Fibroblast of lung (primary cell): ENCODE data around the gene LRMDA. TPM values are rescaled to one million over a fixed set of nuclear protein-coding genes. Genes with fewer than 3 reads are reported as not detected.

Experiments
- DNase-seq, 2 donors: peaks; one replicate each; pipeline versions ENCODE4 v3.0.0 to v3.0.0-alpha.2; 2010; ENCODE audit warnings: low read depth in 2 of 2
- H2AFZ ChIP-seq: 2 replicates; pipeline ENCODE4 v1.5.1; 2012; ENCODE audit warnings: low read length, control low read depth, inconsistent platforms
- H3K27ac ChIP-seq: 2 replicates; pipeline ENCODE4 v1.5.1; 2011; ENCODE audit warnings: low read length, control low read depth; ENCODE audit not compliant: insufficient read depth
- H3K27me3 ChIP-seq: 2 replicates; pipeline ENCODE4 v1.5.1; 2011; ENCODE audit warnings: mild to moderate bottlenecking, low read length; ENCODE audit not compliant: control insufficient read depth, insufficient read depth
- H3K36me3 ChIP-seq: 2 replicates; pipeline ENCODE4 v1.5.1; 2011; ENCODE audit warnings: low read length; ENCODE audit not compliant: control insufficient read depth, insufficient read depth
- H3K4me1 ChIP-seq: 2 replicates; pipeline ENCODE4 v1.5.1; 2011; ENCODE audit warnings: low read length; ENCODE audit not compliant: control insufficient read depth, insufficient read depth; ENCODE audit errors: extremely low read depth
- H3K4me2 ChIP-seq: 2 replicates; pipeline ENCODE4 v1.5.1; 2011; ENCODE audit warnings: low read length, control low read depth; ENCODE audit not compliant: insufficient read depth; ENCODE audit errors: extremely low read depth
- H3K4me3 ChIP-seq, 4 experiments: fragments of 200-600 bp in 1 of 4; sonication (generic) in 1 of 4; replicated peaks in 1 of 4; 2 replicates each; pipeline ENCODE4 v1.5.1; 2011 to 2016; ENCODE audit warnings: low read length in 4 of 4, low read depth in 3 of 4, mild to moderate bottlenecking in 3 of 4, control low read depth in 2 of 4, inconsistent platforms in 1 of 4, mixed read lengths in 1 of 4; ENCODE audit not compliant: insufficient read depth in 1 of 4; ENCODE audit errors: control extremely low read depth in 1 of 4
- H3K79me2 ChIP-seq: 2 replicates; pipeline ENCODE4 v1.5.1; 2012; ENCODE audit warnings: mild to moderate bottlenecking, low read length, inconsistent platforms; ENCODE audit not compliant: control insufficient read depth, insufficient read depth
- H3K9ac ChIP-seq: 2 replicates; pipeline ENCODE4 v1.5.1; 2011; ENCODE audit warnings: mild to moderate bottlenecking, low read length, control low read depth; ENCODE audit not compliant: insufficient read depth
- H3K9me3 ChIP-seq: 2 replicates; pipeline ENCODE4 v1.5.1; 2012; ENCODE audit warnings: low read depth, low read length; ENCODE audit not compliant: control insufficient read depth, insufficient read depth
- H4K20me1 ChIP-seq: 2 replicates; pipeline ENCODE4 v1.5.1; 2011; ENCODE audit warnings: low read length; ENCODE audit not compliant: control insufficient read depth, insufficient read depth; ENCODE audit errors: extremely low read depth
- CTCF ChIP-seq, 2 donors: IDR thresholded peaks in 1 of 2; conservative IDR thresholded peaks in 1 of 2; 1 replicate in 1 of 2; 2 replicates in 1 of 2; pipeline ENCODE4 v1.5.1; 2011 to 2012; ENCODE audit warnings: low read length in 2 of 2, control low read depth in 1 of 2, inconsistent platforms in 1 of 2, low read depth in 1 of 2, mild to moderate bottlenecking in 1 of 2
- EZH2 ChIP-seq: IDR thresholded peaks from 2 replicates; pipeline ENCODE4 v1.5.1; 2012; ENCODE audit warnings: low read length, control low read depth, mild to moderate bottlenecking; ENCODE audit errors: missing control alignments
- polyA plus RNA-seq, 2 donors: library from polyadenylated mRNA; depleted of rRNA in 1 of 2; stranded (reverse) in 1 of 2; unstranded in 1 of 2; fragments of >200 nt; gene quantifications; 2 replicates each; pipeline ENCODE4 v1.2.1, GENCODE V29; 2011 to 2012; ENCODE audit warnings: missing spikeins in 1 of 2
- total RNA-seq: library from RNA; depleted of rRNA; stranded (reverse); fragments of >200 nt; gene quantifications from 2 replicates; pipeline ENCODE4 v1.2.1, GENCODE V29; 2014

Gene LRMDA
- total and polyA plus RNA-seq, 2 donors (not counting 1 experiment from before 2014, with no cell fraction given), result 1.7 to 2.0 TPM

DNA sequence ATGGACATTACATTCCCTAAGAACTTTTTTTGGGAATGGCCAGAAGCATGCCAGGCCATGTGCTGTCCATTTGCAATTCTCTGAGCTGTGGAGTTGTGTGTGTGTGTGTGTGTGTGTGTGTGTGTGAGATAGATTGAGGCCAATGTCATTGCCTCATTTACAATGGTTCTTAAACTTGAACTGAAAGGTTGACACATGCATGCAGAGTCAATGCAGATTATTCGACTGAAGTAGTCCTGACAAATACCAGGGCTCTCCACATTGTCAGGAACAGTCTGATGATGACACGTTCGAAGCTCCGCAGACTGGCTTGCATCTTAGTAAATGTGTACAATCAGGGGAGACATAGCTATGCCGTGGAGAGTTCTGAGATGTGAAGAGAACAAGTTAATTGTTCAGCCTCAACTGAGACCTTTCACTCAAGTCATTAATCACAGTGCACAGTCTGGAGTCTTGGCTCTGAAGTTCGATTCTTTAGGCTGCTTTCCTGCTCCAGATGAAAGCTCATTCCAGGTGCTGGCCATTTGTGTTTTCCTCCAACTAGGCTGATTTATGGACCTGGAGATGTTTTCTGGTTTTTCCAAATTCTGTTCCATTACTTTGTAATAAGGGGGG lies 921.9 kb downstream of the LRMDA start:
- H3K4me1 ChIP-seq, result peaks cover 5% of the 10 kb centered on the region
- no peaks in the 10 kb centered on the region for H3K9me3 ChIP-seq
- H3K4me3 ChIP-seq, result no peak overlapping the region
- peak in 1 of 2 donors; percentile 87 for DNase-seq
- no peak overlapping the region for H3K4me2 ChIP-seq
- H3K79me2 ChIP-seq, result no peaks in the 10 kb centered on the region
- no peak overlapping the region for H2AFZ ChIP-seq
- no peak for TF ChIP-seq EZH2
- no peak overlapping the region for H3K27ac ChIP-seq
- no peaks in the 10 kb centered on the region for H3K36me3 ChIP-seq
- H3K9ac ChIP-seq, result no peak overlapping the region
- no peaks in the 10 kb centered on the region for H3K27me3 ChIP-seq
- no peaks in the 10 kb centered on the region for H4K20me1 ChIP-seq

DNA sequence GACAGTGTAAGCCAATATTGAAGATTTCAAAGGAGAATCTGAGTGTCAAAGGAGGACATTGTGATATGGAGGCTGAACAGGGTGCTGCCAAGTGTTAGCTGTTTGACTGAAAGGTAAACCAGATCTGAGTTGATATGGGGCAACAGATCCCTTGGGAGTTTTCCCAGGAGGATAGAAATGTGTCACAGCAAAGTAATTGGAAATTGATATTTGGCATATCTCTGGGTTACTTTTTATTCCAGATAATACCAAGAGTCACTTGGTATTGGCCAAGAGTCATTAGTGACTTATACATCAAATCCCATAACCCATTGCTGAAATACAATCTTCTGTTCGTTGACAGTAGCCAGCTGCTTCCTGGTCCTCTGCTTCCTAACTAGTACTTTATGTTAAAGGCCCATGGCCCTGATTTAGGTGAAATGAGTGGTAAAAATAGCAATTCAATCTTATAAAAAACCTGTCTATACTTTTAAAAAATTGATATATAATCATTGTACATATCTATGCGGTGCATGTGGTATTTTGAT lies 922.9 kb downstream of the LRMDA start:
- Histone ChIP-seq H3K4me1 (peaks cover 5% of the 10 kb centered on the region), H3K27me3 (no peaks in the 10 kb centered on the region), H2AFZ (no peak overlapping the region), H3K9me3 (no peaks in the 10 kb centered on the region), H3K4me3 (no peak overlapping the region), H4K20me1 (no peaks in the 10 kb centered on the region), H3K36me3 (no peaks in the 10 kb centered on the region), H3K27ac (no peak overlapping the region), H3K79me2 (no peaks in the 10 kb centered on the region), H3K9ac (no peak overlapping the region), H3K4me2 (no peak overlapping the region)
- TF ChIP-seq CTCF (conservative IDR thresholded peaks at IDR 0.05 in 1 of 2, IDR thresholded peaks at IDR 0.05 in 1 of 2; ENCODE audit: low read depth in 1 of 2, low read length in 2 of 2), result no peak
- TF ChIP-seq EZH2, result no peak
- DNase-seq, result peak in 1 of 2 donors; percentile 66

- TF ChIP-seq EZH2 (no peak), CTCF (conservative IDR thresholded peaks at IDR 0.05 in 1 of 2, IDR thresholded peaks at IDR 0.05 in 1 of 2; ENCODE audit: low read depth in 1 of 2, low read length in 2 of 2) (no peak)
- Histone ChIP-seq H3K4me2 (no peak overlapping the region), H3K36me3 (no peaks in the 10 kb centered on the region), H3K9ac (no peak overlapping the region), H3K9me3 (no peaks in the 10 kb centered on the region), H3K27ac (no peak overlapping the region), H2AFZ (no peak overlapping the region), H3K27me3 (no peaks in the 10 kb centered on the region), H3K4me3 (no peak overlapping the region), H4K20me1 (no peaks in the 10 kb centered on the region), H3K79me2 (no peaks in the 10 kb centered on the region), H3K4me1 (peaks cover 5% of the 10 kb centered on the region)
- DNase-seq, result no peak
Measured at GRCh38 chr10:76354921-76355320, 923.5 kb downstream of the LRMDA start.
